ENCODE measurements around the gene CCDC97.
"Not testable (repeated sequence)": the region's sequence is repeated elsewhere in the genome, so short reads cannot be mapped to it uniquely, and the experiment has no call there.

CCDC97 gene

GRCh38 chr19:41310033-41310831 is at the start of gene CCDC97:
TSS of gene CCDC97 (plus strand) at chr19:41310172. CDS start at chr19:41310311, 139 bp downstream.
- DNase-seq, result peak; percentile 91

GRCh38 chr19:41261474-41262190 is 48.3 kb upstream of the CCDC97 start:
- no peak for DNase-seq

- DNase-seq, result peak; percentile 89
Observed at GRCh38 chr19:41263042-41263849, 46.7 kb upstream of the CCDC97 start.

GRCh38 chr19:41263850-41264580 is 46.0 kb upstream of the CCDC97 start, which contains the start of gene HNRNPUL1:
TSS of gene HNRNPUL1 (plus strand) at chr19:41264372. CDS start at chr19:41264504, 132 bp downstream.
- peak; percentile 98 for DNase-seq

GRCh38 chr19:41264581-41265394 is 45.2 kb upstream of the CCDC97 start:
- DNase-seq, result peak; percentile 86

GRCh38 chr19:41265395-41266153 is 44.4 kb upstream of the CCDC97 start:
- peak; percentile 15 for DNase-seq

- DNase-seq, result no peak
Observed at GRCh38 chr19:41269055-41269454, 40.9 kb upstream of the CCDC97 start.

GRCh38 chr19:41269571-41269970 is 40.4 kb upstream of the CCDC97 start:
- no peak for DNase-seq

- no peak for DNase-seq
Observed at GRCh38 chr19:41273076-41273475, 36.9 kb upstream of the CCDC97 start.

- no peak for DNase-seq
Observed at GRCh38 chr19:41274802-41275201, 35.2 kb upstream of the CCDC97 start.

- DNase-seq, result no peak
Observed at GRCh38 chr19:41276231-41276630, 33.7 kb upstream of the CCDC97 start.

GRCh38 chr19:41278478-41278877 is 31.5 kb upstream of the CCDC97 start:
- DNase-seq, result no peak

- no peak for DNase-seq
Observed at GRCh38 chr19:41288673-41289530, 21.1 kb upstream of the CCDC97 start.

GRCh38 chr19:41289814-41290213 is 20.2 kb upstream of the CCDC97 start:
- DNase-seq, result not testable (repeated sequence)

- DNase-seq, result no peak
Observed at GRCh38 chr19:41294393-41294792, 15.6 kb upstream of the CCDC97 start.

- DNase-seq, result no peak
Observed at GRCh38 chr19:41295499-41295898, 14.5 kb upstream of the CCDC97 start.

GRCh38 chr19:41296433-41296871 is 13.5 kb upstream of the CCDC97 start:
- no peak for DNase-seq

GRCh38 chr19:41297628-41298347 is 12.2 kb upstream of the CCDC97 start:
- DNase-seq, result no peak
